IPS DF 19.7 (cell line): ENCODE results near the gene GPI.
"Not testable (repeated sequence)": the region's sequence is repeated elsewhere in the genome, so short reads cannot be mapped to it uniquely, and the experiment has no call there.

Experiments
- DNase-seq: peaks from one replicate; pipeline ENCODE4 v3.0.0-alpha.2; 2013; ENCODE audit warnings: low read depth, low spot score

The GPI gene

DNA sequence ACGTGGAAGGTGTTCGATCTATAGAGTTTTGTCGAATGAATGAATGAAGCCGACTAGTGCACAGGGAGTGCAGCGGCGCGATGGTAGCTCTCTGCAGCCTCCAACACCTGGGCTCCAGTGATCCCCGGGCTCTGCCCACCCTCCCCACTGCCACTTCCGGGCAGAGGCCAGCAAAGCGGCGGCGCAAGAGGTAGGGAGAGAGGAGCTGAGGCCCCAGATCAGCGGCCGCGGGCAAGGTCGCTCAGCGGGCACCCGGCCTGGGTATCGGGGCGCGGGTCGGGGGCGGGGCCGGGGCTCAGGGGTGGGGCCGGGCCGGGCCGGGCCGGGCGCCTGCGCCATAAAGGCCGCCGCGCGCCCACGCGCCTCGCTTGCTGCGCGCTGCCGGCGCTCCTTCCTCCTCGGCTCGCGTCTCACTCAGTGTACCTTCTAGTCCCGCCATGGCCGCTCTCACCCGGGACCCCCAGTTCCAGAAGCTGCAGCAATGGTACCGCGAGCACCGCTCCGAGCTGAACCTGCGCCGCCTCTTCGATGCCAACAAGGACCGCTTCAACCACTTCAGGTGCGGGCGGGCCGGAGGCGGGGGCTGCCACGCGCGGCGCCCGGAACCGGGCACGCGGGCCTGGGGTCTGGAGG is at the start of gene GPI:
GPI (plus strand) TSS at position 367 of the 633 bp plus-strand sequence; CDS start at position 438, 71 bp downstream.
- DNase-seq = no peak

- DNase-seq = no peak
Observed at GRCh38 chr19:34316247-34316646, 48.7 kb upstream of the GPI start.

DNA sequence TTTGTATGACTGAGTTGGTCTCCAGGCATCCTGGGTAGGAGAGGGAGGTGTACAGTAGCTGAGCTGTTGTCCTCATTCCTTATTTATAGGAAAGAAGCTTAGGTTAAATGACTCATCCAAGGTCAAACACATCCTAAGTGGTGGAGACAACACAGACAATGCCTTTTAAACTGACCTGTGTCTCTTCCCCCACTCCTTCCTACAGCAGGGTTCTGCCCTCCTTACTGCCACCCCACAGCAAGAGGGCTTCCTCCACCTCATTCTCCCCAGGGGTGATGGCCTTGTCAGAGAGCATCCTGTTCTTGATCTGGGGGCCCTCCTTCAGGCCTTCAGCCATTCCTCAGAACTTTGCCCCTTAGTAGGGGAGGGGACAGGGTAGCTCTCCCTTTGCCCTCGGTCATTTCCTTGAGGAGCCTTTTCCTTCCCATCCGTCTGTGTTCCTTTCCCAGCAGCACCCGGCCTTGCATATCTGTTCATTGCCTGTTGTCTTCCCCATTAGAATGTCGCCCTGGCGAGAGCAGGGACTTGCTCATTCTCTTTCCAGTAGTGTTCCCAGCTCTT is 48.2 kb upstream of the GPI start:
- DNase-seq = no peak

DNA sequence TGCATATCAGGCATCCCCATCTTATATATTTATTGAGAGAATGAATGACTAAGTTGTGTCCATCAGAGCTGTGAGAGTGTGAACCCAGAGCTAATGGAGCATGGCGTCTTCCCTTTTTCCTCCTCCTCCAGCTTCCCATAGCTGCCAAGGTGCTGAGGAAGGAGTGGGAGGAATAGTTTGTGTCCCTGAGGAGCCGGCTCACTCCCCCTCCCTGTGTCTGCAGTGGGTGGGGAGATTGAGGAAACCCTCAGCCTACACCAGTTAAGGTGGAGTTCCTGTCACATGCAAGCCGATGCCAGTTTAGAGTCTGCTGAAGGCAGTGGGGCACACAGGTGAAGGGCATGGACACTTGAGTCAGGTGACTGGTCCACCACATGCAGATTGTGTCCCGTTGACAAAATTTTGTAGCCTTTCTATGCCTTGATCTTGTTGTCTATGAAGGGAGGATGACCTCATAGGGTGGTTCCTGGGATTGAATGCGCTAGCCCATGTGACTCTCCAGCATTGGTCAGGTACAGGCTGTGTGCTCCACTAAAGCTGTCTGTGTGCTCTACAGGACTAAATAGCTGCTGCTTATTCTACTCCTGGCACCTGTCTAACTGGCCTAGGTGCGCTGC is 47.6 kb upstream of the GPI start:
- DNase-seq = no peak

DNA sequence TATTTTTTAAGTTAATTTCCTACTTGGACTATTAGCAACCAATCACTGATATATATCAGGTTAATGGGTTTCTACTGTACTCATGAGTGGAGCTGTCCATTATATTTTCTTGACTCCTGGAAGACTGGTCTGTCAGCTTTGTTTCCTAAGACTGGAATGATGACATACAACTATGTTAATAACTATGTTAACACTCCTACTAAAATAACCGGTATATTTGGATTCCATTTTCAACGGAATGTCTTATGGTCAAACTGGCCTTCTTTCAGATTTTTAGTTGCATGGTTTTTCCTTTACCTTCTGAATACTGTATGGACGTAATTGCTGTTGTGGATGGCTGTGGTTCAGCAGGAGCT is 45.8 kb upstream of the GPI start:
- no peak for DNase-seq

GRCh38 chr19:34319785-34320184 is 45.2 kb upstream of the GPI start:
- DNase-seq = no peak

DNA sequence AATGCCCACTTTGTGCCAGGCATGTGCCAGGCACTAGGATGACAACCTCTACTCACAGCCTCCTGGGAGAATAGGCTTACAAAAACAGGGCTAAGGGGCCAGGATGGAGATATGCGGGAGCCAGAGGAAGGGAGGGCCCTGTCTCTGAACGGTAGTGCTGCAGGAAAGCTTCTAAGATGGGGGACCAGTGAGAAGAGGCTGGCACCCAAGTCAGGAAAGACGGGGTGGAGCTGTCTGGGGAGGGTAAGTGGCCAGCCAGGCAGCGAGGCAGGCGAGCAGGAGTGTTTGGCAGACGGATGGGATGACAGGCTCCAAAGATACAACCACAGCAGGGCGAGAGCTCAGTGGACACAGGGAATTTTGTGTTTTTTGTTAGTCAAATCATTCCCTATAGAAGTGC is 44.7 kb upstream of the GPI start:
- DNase-seq = no peak

DNA sequence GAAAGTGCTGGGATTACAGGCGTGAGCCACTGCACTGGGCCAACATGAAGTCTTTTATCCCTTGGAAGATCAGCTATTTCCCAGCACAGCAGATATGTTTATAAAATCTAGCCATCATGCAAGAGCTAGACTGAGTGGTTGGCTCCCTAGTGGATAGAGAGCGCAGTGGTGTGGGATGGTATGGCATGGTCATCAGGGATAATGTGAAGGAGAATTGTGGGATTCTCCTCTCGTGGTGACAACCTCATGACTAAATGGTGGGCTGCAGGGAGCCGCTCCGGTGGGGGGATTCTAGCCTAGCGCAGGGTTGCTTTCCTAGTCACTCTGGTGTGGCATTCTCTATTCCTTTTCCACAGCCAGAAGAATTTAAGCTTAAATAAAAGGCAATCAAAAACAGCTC is 43.3 kb upstream of the GPI start:
- DNase-seq = no peak

- no peak for DNase-seq
Observed at GRCh38 chr19:34323433-34324204, 41.4 kb upstream of the GPI start.

GRCh38 chr19:34324320-34324719 is 40.7 kb upstream of the GPI start:
- no peak for DNase-seq

DNA sequence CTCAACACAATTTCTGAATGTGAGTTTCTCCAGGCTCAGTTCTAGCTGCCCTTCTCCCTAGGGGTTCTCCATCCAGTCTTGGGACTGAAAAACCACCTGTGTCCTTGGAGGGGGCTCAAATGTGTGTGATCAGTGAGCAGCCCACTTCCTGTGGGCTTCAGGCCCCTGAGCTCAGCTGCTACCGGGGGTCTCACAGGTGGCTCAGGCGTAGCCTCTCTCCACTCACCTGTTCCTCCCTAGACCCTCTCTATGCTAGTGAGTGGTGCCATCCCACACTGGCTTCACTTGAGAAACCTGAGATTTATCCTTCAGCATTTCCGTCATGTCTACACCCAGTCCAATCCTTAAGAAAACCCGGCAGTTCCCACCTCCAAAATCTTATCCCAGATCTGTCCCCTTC is 39.8 kb upstream of the GPI start:
- no peak for DNase-seq

GRCh38 chr19:34325981-34326787 is 38.8 kb upstream of the GPI start:
- DNase-seq = no peak

DNA sequence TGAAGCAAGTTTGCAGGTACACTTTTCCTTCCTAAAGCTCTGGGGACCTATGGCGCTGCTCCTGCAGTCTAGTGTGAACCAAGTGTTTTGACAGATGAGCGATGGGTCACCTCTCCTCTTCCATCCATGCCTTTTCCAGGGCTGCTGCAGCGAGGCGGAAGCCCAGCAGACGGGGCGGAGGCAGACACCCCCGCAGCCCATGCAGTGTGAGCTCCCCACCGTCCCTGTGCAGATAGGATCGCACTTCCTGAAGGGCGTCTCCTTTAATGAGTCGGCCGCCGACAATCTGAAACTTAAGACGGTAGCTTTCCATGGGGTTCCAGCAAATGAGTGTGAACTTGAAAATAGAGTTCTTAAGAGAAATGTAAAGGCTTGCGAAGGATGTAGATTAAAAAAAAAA is 37.1 kb upstream of the GPI start:
- no peak for DNase-seq

DNA sequence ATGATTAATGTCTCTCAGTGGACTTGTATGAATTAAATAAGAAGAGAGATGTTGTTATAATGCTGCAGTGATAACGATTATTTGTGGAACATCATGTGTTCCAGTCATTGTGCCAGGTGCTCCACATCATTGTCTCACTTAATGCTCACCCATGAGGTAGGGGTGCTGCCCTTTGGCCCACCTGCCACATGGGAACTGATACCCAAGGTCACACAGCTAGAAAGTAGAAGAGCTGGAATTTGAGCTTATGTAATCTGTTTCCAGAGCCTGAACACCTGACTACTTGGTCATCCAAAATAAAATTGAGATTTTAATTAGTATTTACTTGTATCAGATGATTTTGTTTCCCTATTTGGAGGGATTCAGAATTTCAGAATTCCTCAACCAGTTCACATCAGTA is 36.0 kb upstream of the GPI start:
- DNase-seq = no peak

DNA sequence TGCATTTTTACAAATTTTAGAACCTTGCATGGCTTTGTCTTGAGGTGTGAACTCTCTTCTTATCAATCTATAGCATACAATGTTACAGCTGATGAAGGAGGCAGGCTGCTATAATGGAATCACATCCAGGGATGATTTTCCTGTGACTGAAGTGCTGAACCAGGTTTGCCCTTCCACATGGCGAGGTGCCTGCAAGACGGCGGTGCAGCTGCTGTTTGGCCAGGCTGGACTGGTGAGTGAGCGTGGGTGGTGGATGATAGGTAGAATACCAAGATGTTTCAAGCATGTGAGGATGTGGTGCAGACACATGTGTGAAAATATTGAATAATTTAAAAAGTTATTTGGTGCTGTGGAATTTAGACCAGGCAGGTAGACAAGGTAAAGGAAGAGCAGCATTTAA is 34.9 kb upstream of the GPI start:
- no peak for DNase-seq

- DNase-seq = not testable (repeated sequence)
Observed at GRCh38 chr19:34330596-34330995, 34.4 kb upstream of the GPI start.

- DNase-seq = not testable (repeated sequence)
Observed at GRCh38 chr19:34331596-34331995, 33.4 kb upstream of the GPI start.

- DNase-seq = no peak
Observed at GRCh38 chr19:34332027-34332760, 32.8 kb upstream of the GPI start.

DNA sequence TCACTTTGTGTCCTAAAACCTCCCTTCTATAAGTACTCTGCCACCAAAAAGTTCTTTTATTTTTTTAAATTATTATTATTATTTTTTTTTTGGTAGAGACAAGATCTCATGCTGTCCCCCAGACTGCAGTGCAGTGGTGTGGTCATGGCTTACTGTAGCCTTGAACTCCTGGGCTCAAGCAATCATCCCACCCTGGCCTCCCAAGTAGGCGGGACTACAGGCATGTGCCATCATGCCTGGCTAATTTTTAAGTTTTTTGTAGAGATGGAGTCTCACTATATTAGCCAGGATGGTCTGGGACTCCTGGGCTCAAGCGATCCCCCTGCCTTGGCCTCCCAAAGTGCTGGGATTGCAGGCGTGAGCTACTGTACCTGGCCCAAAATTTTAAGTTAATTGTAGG is 29.1 kb upstream of the GPI start:
- no peak for DNase-seq

GRCh38 chr19:34336781-34337271 is 28.2 kb upstream of the GPI start:
- DNase-seq = no peak

DNA sequence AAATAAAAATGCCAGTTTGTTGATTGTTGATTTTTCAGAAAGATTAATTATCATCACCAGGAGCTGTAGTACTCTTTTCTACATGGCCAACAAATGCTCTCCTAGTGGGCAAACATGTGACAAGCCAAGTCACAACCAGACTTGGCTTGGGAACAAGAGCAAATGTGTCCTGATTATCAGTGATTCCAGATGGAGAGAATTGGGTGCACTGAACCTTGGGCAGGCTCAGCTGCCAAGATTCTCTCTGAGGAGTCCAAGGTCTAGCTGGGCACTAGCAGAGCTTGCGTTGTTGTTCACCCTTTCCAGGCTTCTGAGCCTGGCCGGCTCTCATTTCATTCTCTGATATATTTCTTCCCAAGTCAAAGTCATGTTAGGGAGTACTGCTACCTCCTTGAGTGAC is 27.3 kb upstream of the GPI start:
- DNase-seq = no peak
